ENCODE results near the gene MBTD1.
A peak's percentile ranks its signal among the peaks of the same experiment; 100 is the strongest.
"Not testable (repeated sequence)": the region's sequence is repeated elsewhere in the genome, so short reads cannot be mapped to it uniquely, and the experiment has no call there.

MBTD1 gene

GRCh38 chr17:51259564-51260236 is at the start of gene MBTD1:
TSS of gene MBTD1 (minus strand) at chr17:51260049. CDS start at chr17:51225161, 34,888 bp downstream.
- DNase-seq (ENCODE audit: low spot score): peak; percentile 97

GRCh38 chr17:51305182-51305581 is 45.3 kb upstream of the MBTD1 start:
- no peak for DNase-seq (ENCODE audit: low spot score)

GRCh38 chr17:51299859-51300258 is 40.0 kb upstream of the MBTD1 start:
- DNase-seq (ENCODE audit: low spot score): no peak

GRCh38 chr17:51298508-51299371 is 38.9 kb upstream of the MBTD1 start:
- peak; percentile 67 for DNase-seq (ENCODE audit: low spot score)

GRCh38 chr17:51294338-51294737 is 34.5 kb upstream of the MBTD1 start:
- not testable (repeated sequence) for DNase-seq (ENCODE audit: low spot score)

GRCh38 chr17:51289696-51290111 is 29.9 kb upstream of the MBTD1 start:
- DNase-seq (ENCODE audit: low spot score): no peak

GRCh38 chr17:51287412-51287811 is 27.6 kb upstream of the MBTD1 start:
- DNase-seq (ENCODE audit: low spot score): no peak

- DNase-seq (ENCODE audit: low spot score): no peak
Measured at GRCh38 chr17:51279183-51279582, 19.3 kb upstream of the MBTD1 start.

- peak; percentile 79 for DNase-seq (ENCODE audit: low spot score)
Measured at GRCh38 chr17:51275381-51275780, 15.5 kb upstream of the MBTD1 start.

GRCh38 chr17:51272812-51273211 is 13.0 kb upstream of the MBTD1 start:
- DNase-seq (ENCODE audit: low spot score): no peak

- DNase-seq (ENCODE audit: low spot score): no peak
Measured at GRCh38 chr17:51270636-51271035, 10.8 kb upstream of the MBTD1 start.

GRCh38 chr17:51269991-51270390 is 10.1 kb upstream of the MBTD1 start:
- no peak for DNase-seq (ENCODE audit: low spot score)

- DNase-seq (ENCODE audit: low spot score): not testable (repeated sequence)
Measured at GRCh38 chr17:51264466-51264865, 4.6 kb upstream of the MBTD1 start.

- DNase-seq (ENCODE audit: low spot score): no peak
Measured at GRCh38 chr17:51263006-51263405, 3.2 kb upstream of the MBTD1 start.

- DNase-seq (ENCODE audit: low spot score): peak; percentile 48
Measured at GRCh38 chr17:51261024-51261963, 1.4 kb upstream of the MBTD1 start.

GRCh38 chr17:51260237-51261023 is 581 bp upstream of the MBTD1 start, which contains the start of gene UTP18:
TSS of gene UTP18 (plus strand) at chr17:51260546. CDS start at chr17:51260585, 39 bp downstream.
- peak; percentile 99 for DNase-seq (ENCODE audit: low spot score)

GRCh38 chr17:51258756-51259563 is 889 bp downstream of the MBTD1 start:
- no peak for DNase-seq (ENCODE audit: low spot score)

GRCh38 chr17:51257150-51258081 is 2.4 kb downstream of the MBTD1 start:
- DNase-seq (ENCODE audit: low spot score): peak; percentile 10

- no peak for DNase-seq (ENCODE audit: low spot score)
Measured at GRCh38 chr17:51256101-51256500, 3.7 kb downstream of the MBTD1 start.

Measured in AG08395 (cell line).